Jurkat, Clone E6-1 (cell line): ENCODE data around the gene PKHD1.
"Not testable (repeated sequence)": the region's sequence is repeated elsewhere in the genome, so short reads cannot be mapped to it uniquely, and the experiment has no call there.

Experiments used
- DNase-seq: peaks from one replicate; pipeline ENCODE4 v3.0.0-alpha.2; 2011; ENCODE audit warnings: low read depth, low spot score
- H3K4me3 ChIP-seq: 2 replicates; pipeline ENCODE4 v1.5.1; 2011; ENCODE audit warnings: mild to moderate bottlenecking, low read length, control low read depth, moderate library complexity

Gene PKHD1

GRCh38 chr6:52013035-52013434 lies 74.4 kb downstream of the PKHD1 start:
- no peak for DNase-seq
- no peak overlapping the region for H3K4me3 ChIP-seq

- no peak for DNase-seq
- no peak overlapping the region for H3K4me3 ChIP-seq
These were observed 74.8 kb downstream of the PKHD1 start for GRCh38 chr6:52012582-52012981.

- H3K4me3 ChIP-seq, result no peak overlapping the region
- DNase-seq, result no peak
These were observed 76.6 kb downstream of the PKHD1 start for GRCh38 chr6:52010806-52011205.

GRCh38 chr6:52010145-52010544 lies 77.3 kb downstream of the PKHD1 start:
- H3K4me3 ChIP-seq, result no peak overlapping the region
- no peak for DNase-seq

- no peak for DNase-seq
- H3K4me3 ChIP-seq, result no peak overlapping the region
These were observed 77.8 kb downstream of the PKHD1 start for GRCh38 chr6:52009466-52010140.

- no peak overlapping the region for H3K4me3 ChIP-seq
- no peak for DNase-seq
These were observed 87.3 kb downstream of the PKHD1 start for GRCh38 chr6:52000064-52000463.

DNA sequence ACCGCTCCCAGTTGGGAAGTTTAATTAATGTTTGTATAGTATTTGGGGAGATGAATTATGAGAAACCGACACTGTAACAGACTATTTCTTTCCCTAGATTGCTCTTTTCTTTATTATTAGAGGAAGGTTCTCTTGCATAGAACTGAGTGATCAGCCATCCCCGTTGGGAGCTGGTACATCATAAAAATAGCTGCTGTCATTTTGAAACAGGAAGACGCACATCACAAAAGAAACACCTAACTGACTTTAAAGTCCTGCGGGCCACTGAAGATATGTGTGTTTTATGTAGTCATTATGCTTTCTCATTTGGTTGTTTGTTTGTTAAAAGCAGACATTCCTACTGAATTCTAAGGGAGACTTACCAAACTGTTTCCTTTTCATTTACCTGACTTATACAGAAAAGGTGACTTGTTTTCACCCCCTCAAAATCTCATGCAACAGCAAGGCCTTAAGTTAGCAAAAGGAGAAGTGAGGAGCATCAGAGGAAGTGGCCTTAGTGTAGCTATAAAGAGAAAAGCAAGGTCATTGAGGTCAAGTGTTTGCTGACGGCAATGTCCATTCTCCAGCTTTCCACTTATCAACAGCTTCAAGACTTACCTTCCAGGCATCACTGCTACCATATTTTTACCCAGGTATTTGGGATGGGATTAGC lies 91.0 kb downstream of the PKHD1 start:
- DNase-seq, result no peak
- no peak overlapping the region for H3K4me3 ChIP-seq

GRCh38 chr6:51995214-51995755 lies 92.1 kb downstream of the PKHD1 start:
- DNase-seq, result no peak
- H3K4me3 ChIP-seq, result no peak overlapping the region

- DNase-seq, result no peak
- no peak overlapping the region for H3K4me3 ChIP-seq
These were observed 94.5 kb downstream of the PKHD1 start for GRCh38 chr6:51992876-51993275.

DNA sequence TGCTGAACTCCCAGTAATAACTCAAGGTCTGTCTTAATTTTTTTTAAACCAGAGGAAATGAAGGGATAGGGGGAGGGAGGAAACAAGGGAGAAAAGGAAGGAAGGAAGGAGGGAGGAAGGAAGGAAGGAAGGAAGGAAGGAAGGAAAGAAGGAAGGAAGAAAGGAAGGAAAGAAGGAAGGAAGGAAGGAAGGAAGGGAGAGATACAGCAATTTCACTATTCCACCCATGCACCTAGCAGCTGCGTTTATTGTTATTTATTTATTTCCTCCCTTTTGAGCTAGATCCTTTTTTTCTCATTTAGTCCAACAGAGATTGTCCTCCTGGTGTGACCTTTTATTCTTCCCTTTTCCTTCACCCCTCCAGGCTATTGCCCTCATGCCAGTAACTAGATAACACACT lies 97.6 kb downstream of the PKHD1 start:
- no peak for DNase-seq
- H3K4me3 ChIP-seq, result no peak overlapping the region

DNA sequence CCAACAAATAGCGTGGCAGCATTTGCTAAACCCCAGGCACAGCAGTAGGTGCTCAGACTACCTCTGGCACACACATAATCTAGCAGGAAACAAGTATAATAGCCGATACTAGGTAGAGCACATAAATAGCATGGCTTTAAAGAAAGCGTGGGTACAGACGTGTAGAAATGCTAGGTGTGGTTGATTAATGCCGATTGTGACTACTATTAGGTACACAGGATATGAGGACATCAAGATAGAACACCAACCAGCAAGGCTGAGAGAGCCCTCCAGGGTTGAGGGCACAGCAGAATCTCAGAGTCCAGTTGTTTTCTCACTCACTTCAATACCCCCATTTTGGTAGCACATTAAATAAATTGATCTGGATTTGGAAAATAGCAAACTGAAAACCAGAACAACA lies 100.5 kb downstream of the PKHD1 start:
- DNase-seq, result no peak
- H3K4me3 ChIP-seq, result no peak overlapping the region

DNA sequence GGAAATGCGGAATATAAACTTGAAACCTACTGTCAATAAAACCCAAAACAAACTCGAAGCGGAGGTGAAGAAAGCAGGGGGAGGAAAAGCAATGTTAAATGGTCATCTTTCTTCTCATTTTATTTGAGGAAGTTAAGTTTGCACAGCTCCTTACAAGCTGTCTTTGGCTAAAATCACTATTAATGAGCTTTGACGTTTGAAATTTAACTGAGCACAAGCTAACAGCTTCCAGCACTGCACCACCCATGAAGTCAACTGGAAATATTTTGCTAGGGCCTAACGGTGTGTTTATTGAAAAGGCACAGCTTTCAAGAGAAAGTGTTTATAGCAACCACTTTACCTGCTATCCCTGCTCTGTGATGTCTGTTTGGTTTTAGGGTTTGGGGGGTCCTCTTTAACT lies 103.8 kb downstream of the PKHD1 start:
- DNase-seq, result no peak

DNA sequence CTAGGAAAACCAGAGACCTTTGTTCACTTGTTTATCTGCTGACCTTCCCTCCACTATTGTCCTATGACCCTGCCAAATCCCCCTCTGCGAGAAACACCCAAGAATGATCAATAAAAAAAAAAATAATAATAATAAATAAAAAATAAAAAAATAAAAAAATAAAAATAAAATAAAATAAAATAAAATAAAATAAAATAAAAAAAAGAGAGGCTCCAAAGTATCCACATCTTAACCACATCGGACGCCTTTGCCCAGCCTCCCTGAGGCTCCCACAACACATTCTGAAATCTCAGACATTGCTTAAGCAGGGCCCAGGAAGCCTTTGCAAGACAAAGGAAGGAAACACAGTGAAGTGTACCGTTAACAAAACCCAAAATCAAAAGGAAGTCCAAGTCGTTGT lies 104.7 kb downstream of the PKHD1 start:
- H3K4me3 ChIP-seq, DNase-seq: not testable (repeated sequence)

More for the DNA sequence above, 103.8 kb downstream of the PKHD1 start:
- H3K4me3 ChIP-seq, result no peak overlapping the region

GRCh38 chr6:51976374-51976773 lies 111.0 kb downstream of the PKHD1 start:
- DNase-seq, result no peak
- H3K4me3 ChIP-seq, result no peak overlapping the region

GRCh38 chr6:51972659-51973058 lies 114.8 kb downstream of the PKHD1 start:
- H3K4me3 ChIP-seq, result no peak overlapping the region
- DNase-seq, result no peak

DNA sequence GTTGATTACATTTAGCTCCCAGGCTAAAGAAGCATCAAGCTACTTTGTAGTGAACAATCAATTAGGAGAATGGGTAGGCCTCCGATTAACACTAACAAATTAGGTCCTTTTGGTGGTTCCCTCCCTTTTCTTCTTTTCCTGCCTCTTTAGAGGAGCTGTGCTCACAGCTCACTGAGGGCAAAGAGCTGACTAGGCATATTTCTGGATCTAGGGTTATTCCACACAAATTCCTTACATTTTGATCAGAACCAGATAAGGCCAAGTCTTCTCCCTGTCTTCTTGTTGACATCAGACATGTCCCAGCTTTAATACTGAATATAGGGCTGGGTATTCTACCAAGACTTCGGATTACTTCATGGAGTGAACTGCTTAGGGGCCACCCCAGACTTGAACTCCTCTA lies 119.1 kb downstream of the PKHD1 start:
- H3K4me3 ChIP-seq, result no peak overlapping the region
- DNase-seq, result no peak

DNA sequence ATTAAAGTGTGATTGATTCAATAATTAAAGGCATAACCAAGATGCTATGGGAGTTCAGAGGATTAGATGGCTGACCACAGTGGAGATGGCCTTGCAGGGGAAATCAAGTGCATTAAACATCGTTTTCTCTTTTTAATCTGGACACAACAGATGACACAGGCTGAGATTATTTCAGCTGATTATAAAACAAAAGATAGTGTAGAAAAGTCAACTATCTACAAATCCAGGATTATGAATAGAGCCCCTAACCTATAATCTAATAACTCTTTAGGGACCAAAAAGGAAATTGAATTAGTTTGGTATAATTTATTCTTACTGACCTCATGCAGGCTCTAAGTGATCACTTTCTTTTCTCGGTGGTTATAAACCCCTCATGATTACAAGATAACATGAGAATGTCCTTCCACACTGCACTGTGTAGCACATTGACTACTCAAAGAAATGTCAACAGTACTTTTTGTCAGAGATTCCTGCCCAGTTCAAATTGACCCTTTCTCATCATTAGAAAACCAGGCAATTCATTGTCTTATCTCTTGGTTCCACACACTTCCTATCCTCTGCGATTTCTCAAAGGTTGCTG lies 122.1 kb downstream of the PKHD1 start:
- DNase-seq, result no peak
- no peak overlapping the region for H3K4me3 ChIP-seq

- no peak overlapping the region for H3K4me3 ChIP-seq
- no peak for DNase-seq
These were observed 123.4 kb downstream of the PKHD1 start for GRCh38 chr6:51963980-51964379.

GRCh38 chr6:51962354-51962753 lies 125.1 kb downstream of the PKHD1 start:
- no peak for DNase-seq
- no peak overlapping the region for H3K4me3 ChIP-seq

GRCh38 chr6:51960419-51960818 lies 127.0 kb downstream of the PKHD1 start:
- no peak overlapping the region for H3K4me3 ChIP-seq
- no peak for DNase-seq
